Measurements from ENCODE around the gene OAF. TPM values are rescaled to one million over a fixed set of nuclear protein-coding genes. Genes with fewer than 3 reads are reported as not detected.

The OAF gene
- total and polyA plus RNA-seq, 2 of the 8 experiments (the other 6 are each of a cell fraction or from before 2014, with no cell fraction given): 1.3 to 1.5 TPM

DNA sequence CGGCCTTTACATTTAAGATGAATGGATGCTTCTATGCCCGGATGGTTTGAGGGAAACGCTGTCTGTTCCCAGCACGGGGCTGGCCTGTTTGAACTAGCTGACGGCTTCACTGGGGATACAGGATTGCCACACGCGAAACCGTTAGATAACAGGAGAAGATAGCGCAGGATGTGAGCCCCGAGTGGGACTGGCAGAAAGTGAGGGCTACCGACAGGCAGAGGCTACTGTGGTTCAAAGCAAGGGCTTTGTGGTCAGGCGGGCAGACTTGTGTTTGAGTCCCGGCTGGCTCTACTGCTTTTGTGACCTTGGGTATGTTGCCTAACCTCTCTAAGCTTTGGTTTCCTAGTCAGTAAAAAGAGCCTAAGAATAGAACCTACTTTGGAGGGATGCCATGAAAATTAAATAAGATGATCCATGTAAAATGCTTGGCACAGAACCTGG lies 2.8 kb upstream of the OAF start (continued):
- no peak for TF ChIP-seq CHD7 (IDR thresholded peaks at IDR 0.05; ENCODE audit: insufficient replicate concordance, low read length)
- TF ChIP-seq CREB1 (IDR thresholded peaks at IDR 0.05): no peak
- TF ChIP-seq NRF1 (IDR thresholded peaks at IDR 0.05; ENCODE audit: low read depth, low read length): no peak
- TF ChIP-seq BCL11A (IDR thresholded peaks at IDR 0.05; ENCODE audit: low read depth in 2 of 2, low read length in 2 of 2): no peak
- TF ChIP-seq JUN (IDR thresholded peaks at IDR 0.05; ENCODE audit: low read depth, low read length): no peak
- no peak for TF ChIP-seq MAFK (IDR thresholded peaks at IDR 0.05; ENCODE audit: low read depth, low read length)
- TF ChIP-seq KDM1A (IDR thresholded peaks at IDR 0.05; ENCODE audit: borderline replicate concordance, low read length): no peak

All from H1 (cell line).